Measurements from ENCODE around the gene GIGYF1. TPM values are rescaled to one million over a fixed set of nuclear protein-coding genes. Genes with fewer than 3 reads are reported as not detected.

The GIGYF1 gene
- total and polyA plus RNA-seq, 2 of the 13 experiments (the other 11 are each of a cell fraction or from before 2014, with no cell fraction given): 7.6 to 16.1 TPM

GRCh38 chr7:100655908-100656674 is 38.0 kb downstream of the GIGYF1 start, which contains the start of gene ACTL6B (continued):
- 0 out of 2 replicates have a peak, but pooled peaks have one; percentile 40 for TF ChIP-seq ZNF280D (CRISPR knock-in tag; IDR thresholded peaks at IDR 0.05)
- peak; percentile 44; the same call in 1 of the 2 replicates for TF ChIP-seq BCL3 (CRISPR knock-in tag; IDR thresholded peaks at IDR 0.05)
- TF ChIP-seq SRSF4 (IDR thresholded peaks at IDR 0.05; ENCODE audit: low read depth, low read length, poor library complexity, severe bottlenecking): no peak
- no peak for TF ChIP-seq BRCA1 (CRISPR knock-in tag; IDR thresholded peaks at IDR 0.05)
- TF ChIP-seq ZNF792 (CRISPR knock-in tag; IDR thresholded peaks at IDR 0.05): peak; percentile 85
- peak; percentile 90 for TF ChIP-seq KDM5B (CRISPR knock-in tag; IDR thresholded peaks at IDR 0.05; ENCODE audit: borderline replicate concordance)
- TF ChIP-seq ZNF30 (CRISPR knock-in tag; IDR thresholded peaks at IDR 0.05): peak; percentile 92
- peak; percentile 61; the same call in 1 of the 2 replicates for TF ChIP-seq ZNF780A (CRISPR knock-in tag; IDR thresholded peaks at IDR 0.05)
- peak; percentile 73 for TF ChIP-seq PITX1 (CRISPR knock-in tag; IDR thresholded peaks at IDR 0.05)
- peak; percentile 72 for TF ChIP-seq NFYB (CRISPR knock-in tag; IDR thresholded peaks at IDR 0.05)
- TF ChIP-seq NR0B2 (CRISPR knock-in tag; IDR thresholded peaks at IDR 0.05): peak; percentile 90
- TF ChIP-seq MXD3 (CRISPR knock-in tag; IDR thresholded peaks at IDR 0.05): peak; percentile 95
- TF ChIP-seq ZNF362 (CRISPR knock-in tag; IDR thresholded peaks at IDR 0.05; ENCODE audit: borderline replicate concordance): peak; percentile 26; the same call in 1 of the 2 replicates
- TF ChIP-seq BRF2 (CRISPR knock-in tag; IDR thresholded peaks at IDR 0.05): no peak
- peak; percentile 77 for TF ChIP-seq XRCC5 (optimal IDR thresholded peaks at IDR 0.05; ENCODE audit: low read length)
- peak; percentile 63; the same call in 1 of the 2 replicates for TF ChIP-seq GFI1 (CRISPR knock-in tag; IDR thresholded peaks at IDR 0.05; ENCODE audit: borderline replicate concordance)
- peak; percentile 92 for TF ChIP-seq ZMAT3 (CRISPR knock-in tag; conservative IDR thresholded peaks at IDR 0.05)
- peak; percentile 80; the same call in 1 of the 2 replicates for TF ChIP-seq MEIS2 (CRISPR knock-in tag; IDR thresholded peaks at IDR 0.05)
- no peak for TF ChIP-seq TAF15 (IDR thresholded peaks at IDR 0.05; ENCODE audit: low read depth, low read length, poor library complexity, severe bottlenecking)
- TF ChIP-seq SMAD3 (CRISPR knock-in tag; IDR thresholded peaks at IDR 0.05): peak; percentile 66; the same call in 1 of the 2 replicates
- TF ChIP-seq SP1 (IDR thresholded peaks at IDR 0.05): no peak
- TF ChIP-seq SP1 (CRISPR knock-in tag; IDR thresholded peaks at IDR 0.05): peak; percentile 40; the same call in 1 of the 2 replicates

All from HepG2 (cell line).